ENCODE data around the gene OR10A2. TPM values are rescaled to one million over a fixed set of nuclear protein-coding genes. Genes with fewer than 3 reads are reported as not detected.

The OR10A2 gene
- polyA plus RNA-seq, 1 donor from 2014 or later, result not detected

DNA sequence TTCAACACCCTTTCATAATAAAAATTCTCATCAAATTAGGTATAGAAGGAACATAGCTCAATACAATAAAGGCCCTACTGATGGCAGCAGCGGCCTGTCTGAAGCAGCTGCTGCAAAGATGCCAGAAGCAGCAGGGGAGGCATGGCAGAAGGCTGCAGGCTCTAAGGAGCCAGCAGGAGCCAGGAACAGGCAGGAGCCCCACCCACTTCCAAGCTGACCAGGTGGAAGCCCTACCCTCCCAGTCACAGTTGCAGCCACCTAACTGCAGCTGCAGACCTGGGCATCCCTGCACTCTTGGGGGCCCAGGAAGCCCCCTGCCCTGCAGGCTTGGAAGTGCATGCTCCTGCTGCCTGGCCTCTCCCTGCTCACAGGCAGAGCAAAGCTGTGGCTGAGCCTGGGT is 45.2 kb upstream of the OR10A2 start:
- peaks cover 5% of the 10 kb centered on the region for H3K9me3 ChIP-seq (ENCODE audit: low read length)
- H3K27me3 ChIP-seq (ENCODE audit: insufficient read depth, low read depth, low read length), result no peaks in the 10 kb centered on the region
- H3K36me3 ChIP-seq (ENCODE audit: insufficient read depth, low read length), result no peaks in the 10 kb centered on the region
- TF ChIP-seq SMC3 (conservative IDR thresholded peaks at IDR 0.05; ENCODE audit: poor library complexity), result no peak
- TF ChIP-seq, protein P1, sequence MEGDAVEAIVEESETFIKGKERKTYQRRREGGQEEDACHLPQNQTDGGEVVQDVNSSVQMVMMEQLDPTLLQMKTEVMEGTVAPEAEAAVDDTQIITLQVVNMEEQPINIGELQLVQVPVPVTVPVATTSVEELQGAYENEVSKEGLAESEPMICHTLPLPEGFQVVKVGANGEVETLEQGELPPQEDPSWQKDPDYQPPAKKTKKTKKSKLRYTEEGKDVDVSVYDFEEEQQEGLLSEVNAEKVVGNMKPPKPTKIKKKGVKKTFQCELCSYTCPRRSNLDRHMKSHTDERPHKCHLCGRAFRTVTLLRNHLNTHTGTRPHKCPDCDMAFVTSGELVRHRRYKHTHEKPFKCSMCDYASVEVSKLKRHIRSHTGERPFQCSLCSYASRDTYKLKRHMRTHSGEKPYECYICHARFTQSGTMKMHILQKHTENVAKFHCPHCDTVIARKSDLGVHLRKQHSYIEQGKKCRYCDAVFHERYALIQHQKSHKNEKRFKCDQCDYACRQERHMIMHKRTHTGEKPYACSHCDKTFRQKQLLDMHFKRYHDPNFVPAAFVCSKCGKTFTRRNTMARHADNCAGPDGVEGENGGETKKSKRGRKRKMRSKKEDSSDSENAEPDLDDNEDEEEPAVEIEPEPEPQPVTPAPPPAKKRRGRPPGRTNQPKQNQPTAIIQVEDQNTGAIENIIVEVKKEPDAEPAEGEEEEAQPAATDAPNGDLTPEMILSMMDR (IDR thresholded peaks at IDR 0.05; ENCODE audit: poor library complexity, severe bottlenecking), result no peak
- TF ChIP-seq RAD21 (conservative IDR thresholded peaks at IDR 0.05), result peak; percentile 16
- TF ChIP-seq EP300 (conservative IDR thresholded peaks at IDR 0.05; ENCODE audit: poor library complexity, severe bottlenecking), result no peak
- no peak overlapping the region for H2AFZ ChIP-seq (ENCODE audit: low read depth, low read length)
- H3K9me2 ChIP-seq (ENCODE audit: insufficient read depth, low read length), result no peaks in the 10 kb centered on the region
- no peaks in the 10 kb centered on the region for H3K79me2 ChIP-seq (replicated peaks; ENCODE audit: insufficient read depth, low read length)
- H3K4me3 ChIP-seq (ENCODE audit: low read length), result no peak overlapping the region
- H3K9ac ChIP-seq (ENCODE audit: low read length), result no peak overlapping the region
- no peak overlapping the region for H3K27ac ChIP-seq (ENCODE audit: low read length)
- H3F3A ChIP-seq (ENCODE audit: insufficient read depth, low read length, poor library complexity, severe bottlenecking), result no peaks in the 10 kb centered on the region
- no peaks in the 10 kb centered on the region for H4K20me1 ChIP-seq (ENCODE audit: insufficient read depth)
- H3K4me2 ChIP-seq (ENCODE audit: low read length), result no peak overlapping the region

DNA sequence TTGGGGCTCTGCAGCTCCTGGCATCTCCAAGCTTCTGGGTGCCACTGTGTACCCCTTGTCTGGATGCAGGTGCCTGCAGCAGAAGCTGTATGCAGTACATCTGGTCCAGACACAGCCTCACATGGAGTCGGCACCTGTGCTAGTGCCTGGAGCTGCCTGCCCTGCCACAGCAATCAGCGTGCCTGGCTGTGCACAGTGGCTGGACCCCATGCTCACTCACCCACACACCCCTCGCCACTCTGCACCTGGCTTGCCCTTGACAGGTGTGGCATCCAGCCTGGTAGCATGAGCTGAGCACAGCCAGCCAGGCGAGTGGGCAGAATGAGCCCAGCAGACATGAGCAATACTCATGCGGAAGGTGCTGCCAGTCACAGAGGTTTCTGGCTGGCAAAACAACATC is 43.9 kb upstream of the OR10A2 start:
- Histone ChIP-seq H3K27ac (ENCODE audit: low read length) (no peak overlapping the region), H4K20me1 (ENCODE audit: insufficient read depth) (no peaks in the 10 kb centered on the region), H3K79me2 (replicated peaks; ENCODE audit: insufficient read depth, low read length) (no peaks in the 10 kb centered on the region), H3K27me3 (ENCODE audit: insufficient read depth, low read depth, low read length) (no peaks in the 10 kb centered on the region), H3K9me2 (ENCODE audit: insufficient read depth, low read length) (no peaks in the 10 kb centered on the region), H3K4me3 (ENCODE audit: low read length) (no peak overlapping the region), H3F3A (ENCODE audit: insufficient read depth, low read length, poor library complexity, severe bottlenecking) (no peaks in the 10 kb centered on the region), H2AFZ (ENCODE audit: low read depth, low read length) (no peak overlapping the region), H3K9me3 (ENCODE audit: low read length) (peaks cover 5% of the 10 kb centered on the region), H3K4me2 (ENCODE audit: low read length) (no peak overlapping the region), H3K36me3 (ENCODE audit: insufficient read depth, low read length) (no peaks in the 10 kb centered on the region), H3K9ac (ENCODE audit: low read length) (no peak overlapping the region)
- TF ChIP-seq MXI1 (conservative IDR thresholded peaks at IDR 0.05; ENCODE audit: poor library complexity, severe bottlenecking) (no peak), EZH2 (IDR thresholded peaks at IDR 0.05; ENCODE audit: borderline replicate concordance, insufficient read depth, low read length, poor library complexity, severe bottlenecking) (no peak), POLR2AphosphoS5 (IDR thresholded peaks at IDR 0.05) (no peak), TAF1 (IDR thresholded peaks at IDR 0.05; ENCODE audit: low read depth) (no peak), EP300 (conservative IDR thresholded peaks at IDR 0.05; ENCODE audit: poor library complexity, severe bottlenecking) (no peak), RAD21 (conservative IDR thresholded peaks at IDR 0.05) (no peak), SMC3 (conservative IDR thresholded peaks at IDR 0.05; ENCODE audit: poor library complexity) (no peak)
- TF ChIP-seq, protein P2, sequence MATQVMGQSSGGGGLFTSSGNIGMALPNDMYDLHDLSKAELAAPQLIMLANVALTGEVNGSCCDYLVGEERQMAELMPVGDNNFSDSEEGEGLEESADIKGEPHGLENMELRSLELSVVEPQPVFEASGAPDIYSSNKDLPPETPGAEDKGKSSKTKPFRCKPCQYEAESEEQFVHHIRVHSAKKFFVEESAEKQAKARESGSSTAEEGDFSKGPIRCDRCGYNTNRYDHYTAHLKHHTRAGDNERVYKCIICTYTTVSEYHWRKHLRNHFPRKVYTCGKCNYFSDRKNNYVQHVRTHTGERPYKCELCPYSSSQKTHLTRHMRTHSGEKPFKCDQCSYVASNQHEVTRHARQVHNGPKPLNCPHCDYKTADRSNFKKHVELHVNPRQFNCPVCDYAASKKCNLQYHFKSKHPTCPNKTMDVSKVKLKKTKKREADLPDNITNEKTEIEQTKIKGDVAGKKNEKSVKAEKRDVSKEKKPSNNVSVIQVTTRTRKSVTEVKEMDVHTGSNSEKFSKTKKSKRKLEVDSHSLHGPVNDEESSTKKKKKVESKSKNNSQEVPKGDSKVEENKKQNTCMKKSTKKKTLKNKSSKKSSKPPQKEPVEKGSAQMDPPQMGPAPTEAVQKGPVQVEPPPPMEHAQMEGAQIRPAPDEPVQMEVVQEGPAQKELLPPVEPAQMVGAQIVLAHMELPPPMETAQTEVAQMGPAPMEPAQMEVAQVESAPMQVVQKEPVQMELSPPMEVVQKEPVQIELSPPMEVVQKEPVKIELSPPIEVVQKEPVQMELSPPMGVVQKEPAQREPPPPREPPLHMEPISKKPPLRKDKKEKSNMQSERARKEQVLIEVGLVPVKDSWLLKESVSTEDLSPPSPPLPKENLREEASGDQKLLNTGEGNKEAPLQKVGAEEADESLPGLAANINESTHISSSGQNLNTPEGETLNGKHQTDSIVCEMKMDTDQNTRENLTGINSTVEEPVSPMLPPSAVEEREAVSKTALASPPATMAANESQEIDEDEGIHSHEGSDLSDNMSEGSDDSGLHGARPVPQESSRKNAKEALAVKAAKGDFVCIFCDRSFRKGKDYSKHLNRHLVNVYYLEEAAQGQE (IDR thresholded peaks at IDR 0.05; ENCODE audit: borderline replicate concordance), result no peak
- TF ChIP-seq, protein P1 (IDR thresholded peaks at IDR 0.05; ENCODE audit: poor library complexity, severe bottlenecking), result no peak
